Endothelial cell of umbilical vein (primary cell): ENCODE measurements around the gene HECW1. TPM values are rescaled to one million over a fixed set of nuclear protein-coding genes. Genes with fewer than 3 reads are reported as not detected.

Experiments
- BruUV-seq: library from RNA; stranded (reverse); fragments of 400-500 nt; replicated peaks from 2 replicates; lab custom pipeline; 2021; lab: Mats Ljungman, UMichigan
- CTCF ChIA-PET: fragments of 300-600, 350-600 bp; sonication (Branson Sonifier 250); formaldehyde crosslinking; loops from one replicate; lab custom pipeline; 2021; ENCODE audit warnings: antibody characterized with exemption, inconsistent platforms; lab: Charles Lee
- POLR2A ChIA-PET: fragments of 300-600, 350-600 bp; sonication (Branson Sonifier 250); formaldehyde crosslinking; loops from one replicate; lab custom pipeline; 2021; ENCODE audit warnings: antibody characterized with exemption, inconsistent platforms; lab: Charles Lee
- DNase-seq: peaks from one replicate; pipeline ENCODE4 v3.0.0-alpha.2; 2011; ENCODE audit warnings: low read depth, low spot score
- FAIRE-seq: peaks from 2 replicates; lab custom pipeline; 2011; peaks lifted over from hg19 to GRCh38; lab: Jason Lieb, UNC
- H2AFZ ChIP-seq: 2 replicates; pipeline ENCODE4 v1.6.0; 2012; ENCODE audit warnings: low read depth, low read length, control low read depth, inconsistent platforms
- H3K27ac ChIP-seq: 2 replicates; pipeline ENCODE4 v1.5.1; 2011; ENCODE audit warnings: low read depth, mild to moderate bottlenecking, control low read depth, low read length, moderate library complexity; ENCODE audit not compliant: insufficient read depth
- H3K27me3 ChIP-seq, 2 experiments: 2 replicates each; pipeline versions ENCODE4 v1.6.0 to v1.6.1; 2011; ENCODE audit warnings: low read length in 2 of 2, mixed read lengths in 1 of 2; ENCODE audit not compliant: control insufficient read depth in 2 of 2, insufficient read depth in 2 of 2
- H3K36me3 ChIP-seq, 2 experiments: 2 replicates in 1 of 2; 3 replicates in 1 of 2; pipeline ENCODE4 v1.5.1; 2011; ENCODE audit warnings: low read length in 2 of 2, mild to moderate bottlenecking in 1 of 2, moderate library complexity in 1 of 2; ENCODE audit not compliant: control insufficient read depth in 2 of 2, insufficient read depth in 2 of 2; ENCODE audit errors: extremely low read depth in 1 of 2
- H3K4me1 ChIP-seq: 3 replicates; pipeline ENCODE4 v1.5.1; 2011; ENCODE audit warnings: mild to moderate bottlenecking, low read length; ENCODE audit not compliant: control insufficient read depth, insufficient read depth; ENCODE audit errors: extremely low read depth
- H3K4me2 ChIP-seq: 2 replicates; pipeline ENCODE4 v1.6.1; 2011; ENCODE audit warnings: low read length, control low read depth, mixed read lengths; ENCODE audit not compliant: insufficient read depth
- H3K4me3 ChIP-seq, 3 experiments: fragments of 200-600 bp in 1 of 3; sonication (generic), shearing (Covaris generic) in 1 of 3; replicated peaks in 1 of 3; 2 replicates each; pipeline ENCODE4 v1.5.1; 2011 to 2016; ENCODE audit warnings: control low read depth in 3 of 3, low read length in 3 of 3, mild to moderate bottlenecking in 2 of 3, inconsistent platforms in 1 of 3, low read depth in 1 of 3, moderate library complexity in 1 of 3; ENCODE audit not compliant: insufficient read depth in 1 of 3
- H3K79me2 ChIP-seq: 2 replicates; pipeline ENCODE4 v1.6.0; 2012; ENCODE audit warnings: low read length, inconsistent platforms; ENCODE audit not compliant: control insufficient read depth, insufficient read depth
- H3K9ac ChIP-seq: replicated peaks from 2 replicates; pipeline ENCODE3; 2011; ENCODE audit warnings: low read length, control low read depth; ENCODE audit not compliant: insufficient read depth; ENCODE audit errors: extremely low read depth
- H3K9me1 ChIP-seq: replicated peaks from 3 replicates; pipeline ENCODE4 v1.6.0; 2011; ENCODE audit warnings: mild to moderate bottlenecking, low read length; ENCODE audit not compliant: control insufficient read depth, insufficient read depth; ENCODE audit errors: extremely low read depth
- H3K9me3 ChIP-seq: replicated peaks from 2 replicates; pipeline ENCODE4 v1.5.1; 2012; ENCODE audit warnings: low read length, inconsistent platforms; ENCODE audit not compliant: control insufficient read depth, insufficient read depth
- H4K20me1 ChIP-seq: replicated peaks from 2 replicates; pipeline ENCODE3; 2011; ENCODE audit warnings: mild to moderate bottlenecking, low read length; ENCODE audit not compliant: control insufficient read depth, insufficient read depth; ENCODE audit errors: extremely low read depth
- EZH2 ChIP-seq: IDR thresholded peaks from 2 replicates; pipeline ENCODE4 v1.6.1; 2012; ENCODE audit warnings: borderline replicate concordance, low read depth, mild to moderate bottlenecking, moderate library complexity, low read length, inconsistent platforms; ENCODE audit not compliant: severe bottlenecking
- FOS ChIP-seq: IDR thresholded peaks from 2 replicates; pipeline ENCODE4 v1.6.1; 2011; ENCODE audit warnings: mild to moderate bottlenecking, low read length, moderate library complexity, borderline replicate concordance; ENCODE audit not compliant: insufficient read depth
- GATA2 ChIP-seq: IDR thresholded peaks from 2 replicates; pipeline ENCODE4 v1.7.0; 2011; ENCODE audit warnings: low read depth, mild to moderate bottlenecking, moderate library complexity, mixed read lengths, low read length; ENCODE audit not compliant: insufficient read length, insufficient read depth
- JUN ChIP-seq: IDR thresholded peaks from 2 replicates; pipeline ENCODE4 v1.6.1; 2011; ENCODE audit warnings: borderline replicate concordance, low read depth; ENCODE audit not compliant: insufficient read length, insufficient read depth
- MYC ChIP-seq: IDR thresholded peaks from one replicate; pipeline ENCODE4 v1.6.1; 2011; ENCODE audit warnings: mild to moderate bottlenecking, low read depth, low read length
- POLR2A ChIP-seq: IDR thresholded peaks from 2 replicates; pipeline ENCODE4 v1.6.1; 2012; ENCODE audit warnings: low read depth, mild to moderate bottlenecking, control low read depth, low read length
- POLR2AphosphoS5 ChIP-seq: IDR thresholded peaks from 2 replicates; pipeline ENCODE4 v1.6.1; 2012; ENCODE audit warnings: low read depth, mild to moderate bottlenecking, control low read depth, low read length, moderate library complexity; ENCODE audit not compliant: insufficient read depth
- dilution Hi-C: fragments of 300-500 bp; cut with MboI; formaldehyde crosslinking; loops from one replicate; pipeline ENCODE4 v1.15.0; 2019; ENCODE audit warnings: low sequenced_read_pairs; ENCODE audit not compliant: extremely low pct_ligation_motif_present
- intact Hi-C: fragments of 100-400 bp; cut with micrococcal nuclease; formaldehyde crosslinking; loops from one replicate; pipeline ENCODE4 v1.10.0; 2022
- polyA plus RNA-seq, 4 experiments: library from polyadenylated mRNA; depleted of rRNA in 3 of 4; stranded (reverse) in 3 of 4; unstranded in 1 of 4; fragments of >200 nt; gene quantifications; 2 replicates each; pipeline versions ENCODE4 v1.2.1 to v1.2.3, GENCODE V29; 2011 to 2012; ENCODE audit warnings: missing spikeins in 1 of 4
- total RNA-seq: library from RNA; stranded (reverse); gene quantifications from 2 replicates; pipeline ENCODE4 v1.2.3, GENCODE V29; 2021
- TF ChIP-seq, protein P1 (sequence below): IDR thresholded peaks from 2 replicates; pipeline ENCODE4 v1.6.1; 2011; ENCODE audit not compliant: insufficient read depth, insufficient read length
- TF ChIP-seq, protein P2 (sequence below), 2 donors: IDR thresholded peaks; 1 replicate in 1 of 2; 2 replicates in 1 of 2; pipeline ENCODE4 v1.5.1; 2011; ENCODE audit warnings: low read length in 2 of 2, mild to moderate bottlenecking in 2 of 2, moderate library complexity in 2 of 2, control low read depth in 1 of 2, inconsistent platforms in 1 of 2, low read depth in 1 of 2; ENCODE audit not compliant: insufficient read depth in 1 of 2; ENCODE audit errors: extremely low read depth in 1 of 2

HECW1 gene
- total and polyA plus RNA-seq, 2 donors (not counting 3 experiments of a cell fraction or from before 2014, with no cell fraction given): not detected

- no peak overlapping the region for H2AFZ ChIP-seq
- no peaks in the 10 kb centered on the region for H4K20me1 ChIP-seq
- dilution Hi-C loops: no loop called here
- no peaks in the 10 kb centered on the region for H3K27me3 ChIP-seq
- no peak for DNase-seq
- H3K4me1 ChIP-seq: no peaks in the 10 kb centered on the region
- TF ChIP-seq EZH2 (no peak), JUN (no peak), MYC (no peak), GATA2 (no peak), POLR2AphosphoS5 (no peak), FOS (no peak), POLR2A (no peak)
- TF ChIP-seq, protein P1, sequence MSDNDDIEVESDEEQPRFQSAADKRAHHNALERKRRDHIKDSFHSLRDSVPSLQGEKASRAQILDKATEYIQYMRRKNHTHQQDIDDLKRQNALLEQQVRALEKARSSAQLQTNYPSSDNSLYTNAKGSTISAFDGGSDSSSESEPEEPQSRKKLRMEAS: no peak
- TF ChIP-seq, protein P2, sequence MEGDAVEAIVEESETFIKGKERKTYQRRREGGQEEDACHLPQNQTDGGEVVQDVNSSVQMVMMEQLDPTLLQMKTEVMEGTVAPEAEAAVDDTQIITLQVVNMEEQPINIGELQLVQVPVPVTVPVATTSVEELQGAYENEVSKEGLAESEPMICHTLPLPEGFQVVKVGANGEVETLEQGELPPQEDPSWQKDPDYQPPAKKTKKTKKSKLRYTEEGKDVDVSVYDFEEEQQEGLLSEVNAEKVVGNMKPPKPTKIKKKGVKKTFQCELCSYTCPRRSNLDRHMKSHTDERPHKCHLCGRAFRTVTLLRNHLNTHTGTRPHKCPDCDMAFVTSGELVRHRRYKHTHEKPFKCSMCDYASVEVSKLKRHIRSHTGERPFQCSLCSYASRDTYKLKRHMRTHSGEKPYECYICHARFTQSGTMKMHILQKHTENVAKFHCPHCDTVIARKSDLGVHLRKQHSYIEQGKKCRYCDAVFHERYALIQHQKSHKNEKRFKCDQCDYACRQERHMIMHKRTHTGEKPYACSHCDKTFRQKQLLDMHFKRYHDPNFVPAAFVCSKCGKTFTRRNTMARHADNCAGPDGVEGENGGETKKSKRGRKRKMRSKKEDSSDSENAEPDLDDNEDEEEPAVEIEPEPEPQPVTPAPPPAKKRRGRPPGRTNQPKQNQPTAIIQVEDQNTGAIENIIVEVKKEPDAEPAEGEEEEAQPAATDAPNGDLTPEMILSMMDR (IDR thresholded peaks at IDR 0.05; ENCODE audit: extremely low read depth in 1 of 2, insufficient read depth in 1 of 2, low read depth in 1 of 2, low read length in 2 of 2): no peak
- H3K27ac ChIP-seq: no peak overlapping the region
- no peaks in the 10 kb centered on the region for H3K79me2 ChIP-seq
- H3K9me1 ChIP-seq: no peaks in the 10 kb centered on the region
- FAIRE-seq: no peak
- no peaks in the 10 kb centered on the region for H3K9me3 ChIP-seq
- ChIA-PET POLR2A (no interaction called here), CTCF (no interaction called here)
- no peak overlapping the region for H3K9ac ChIP-seq
- intact Hi-C loops: no loop called here
- H3K4me3 ChIP-seq: no peak overlapping the region
- no TSS peak for BruUV-seq
- H3K4me2 ChIP-seq: no peak overlapping the region
- H3K36me3 ChIP-seq: no peaks in the 10 kb centered on the region
Observed at GRCh38 chr7:43406961-43407360, 294.5 kb downstream of the HECW1 start.
